ENCODE results near the gene SLC35G3.

GRCh38 chr17:35176897-35177296 is 17.3 kb downstream of the SLC35G3 start:
- TF ChIP-seq, protein P1, sequence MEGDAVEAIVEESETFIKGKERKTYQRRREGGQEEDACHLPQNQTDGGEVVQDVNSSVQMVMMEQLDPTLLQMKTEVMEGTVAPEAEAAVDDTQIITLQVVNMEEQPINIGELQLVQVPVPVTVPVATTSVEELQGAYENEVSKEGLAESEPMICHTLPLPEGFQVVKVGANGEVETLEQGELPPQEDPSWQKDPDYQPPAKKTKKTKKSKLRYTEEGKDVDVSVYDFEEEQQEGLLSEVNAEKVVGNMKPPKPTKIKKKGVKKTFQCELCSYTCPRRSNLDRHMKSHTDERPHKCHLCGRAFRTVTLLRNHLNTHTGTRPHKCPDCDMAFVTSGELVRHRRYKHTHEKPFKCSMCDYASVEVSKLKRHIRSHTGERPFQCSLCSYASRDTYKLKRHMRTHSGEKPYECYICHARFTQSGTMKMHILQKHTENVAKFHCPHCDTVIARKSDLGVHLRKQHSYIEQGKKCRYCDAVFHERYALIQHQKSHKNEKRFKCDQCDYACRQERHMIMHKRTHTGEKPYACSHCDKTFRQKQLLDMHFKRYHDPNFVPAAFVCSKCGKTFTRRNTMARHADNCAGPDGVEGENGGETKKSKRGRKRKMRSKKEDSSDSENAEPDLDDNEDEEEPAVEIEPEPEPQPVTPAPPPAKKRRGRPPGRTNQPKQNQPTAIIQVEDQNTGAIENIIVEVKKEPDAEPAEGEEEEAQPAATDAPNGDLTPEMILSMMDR (conservative IDR thresholded peaks at IDR 0.05 in 1 of 2, IDR thresholded peaks at IDR 0.05 in 1 of 2; ENCODE audit: low read depth in 1 of 2, low read length in 2 of 2): no peak
- no peak for TF ChIP-seq EZH2 (IDR thresholded peaks at IDR 0.05; ENCODE audit: low read length, missing control alignments)
